CD4-positive, alpha-beta T cell treated with Interleukin-4 for 1 hour (primary cell): ENCODE data around the gene ADORA1.

ENCODE experiments used
- DNase-seq, 2 donors: peaks; one replicate each; pipeline ENCODE4 v3.0.0-alpha.2; 2020 to 2022

Gene ADORA1

DNA sequence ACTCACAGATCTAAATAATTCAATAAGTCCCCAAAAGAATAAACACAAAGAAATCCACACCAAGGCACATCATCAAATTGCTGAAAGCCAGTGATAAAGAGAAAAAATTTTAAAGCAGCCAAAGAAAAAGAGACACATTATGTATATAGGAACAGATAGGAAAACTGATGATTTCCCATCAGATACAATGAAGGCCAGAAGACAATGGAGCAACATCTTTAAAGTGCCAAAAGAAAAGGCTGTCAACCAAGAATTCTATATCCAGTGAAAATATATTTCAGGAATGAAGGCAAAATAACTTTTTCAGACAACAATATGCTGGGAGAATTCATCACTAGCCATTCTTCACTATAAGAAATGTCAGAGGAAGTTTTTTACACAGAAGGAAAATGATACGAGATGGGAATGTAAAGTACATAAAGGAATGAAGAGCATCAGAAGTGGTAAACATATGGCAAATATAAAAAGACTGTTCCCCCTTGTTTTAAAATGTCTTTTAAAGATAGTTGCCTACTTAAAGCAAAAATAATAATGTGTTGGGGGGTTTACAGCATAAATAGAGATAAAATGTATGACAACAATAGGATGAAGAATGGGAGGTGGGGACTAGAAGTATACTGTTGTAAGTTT lies 32.4 kb upstream of the ADORA1 start:
- no peak for DNase-seq

- no peak for DNase-seq
Observed at GRCh38 chr1:203096566-203096965, 31.0 kb upstream of the ADORA1 start.

DNA sequence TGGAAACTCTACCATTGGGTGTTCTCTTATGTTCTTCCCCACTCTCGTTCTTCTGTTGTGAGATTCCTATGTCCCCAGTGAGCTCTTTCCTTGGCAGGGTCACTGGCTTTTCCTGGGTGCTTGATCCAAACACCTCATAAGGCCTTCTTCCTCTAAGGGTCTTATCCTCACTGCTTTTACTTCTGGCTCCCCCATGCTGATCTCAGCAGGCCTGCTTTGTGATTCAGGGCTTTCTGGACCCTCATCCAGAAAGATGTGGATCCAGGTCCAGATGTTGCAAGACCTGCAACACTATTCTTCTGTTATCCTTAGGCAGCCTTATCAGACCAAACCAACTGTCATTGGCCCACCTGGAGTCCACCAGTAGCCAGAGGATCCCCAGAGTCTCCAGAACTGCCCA lies 30.5 kb upstream of the ADORA1 start:
- no peak for DNase-seq

DNA sequence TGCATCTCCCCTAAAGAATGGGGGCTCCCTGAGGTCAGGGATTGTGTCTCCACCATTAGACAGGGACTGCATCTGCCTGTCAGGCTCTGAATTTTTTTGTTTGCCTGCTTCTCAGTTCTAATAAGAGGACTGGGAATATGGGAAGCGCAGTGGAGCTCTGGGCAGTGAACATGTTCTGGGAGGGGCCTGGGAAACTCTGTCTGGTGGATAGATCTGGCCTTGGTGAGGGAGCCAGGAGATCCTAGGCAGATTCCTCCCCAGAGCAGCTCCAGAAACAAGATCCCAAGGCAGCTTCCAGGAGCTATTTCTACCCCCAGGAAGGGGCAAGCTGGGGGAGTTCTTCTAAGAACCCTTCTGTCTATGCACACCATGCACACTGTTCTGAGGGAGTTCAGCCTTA lies 29.1 kb upstream of the ADORA1 start:
- DNase-seq, result no peak

- no peak for DNase-seq
Observed at GRCh38 chr1:203098914-203099520, 28.5 kb upstream of the ADORA1 start.

- no peak for DNase-seq
Observed at GRCh38 chr1:203099805-203100515, 27.6 kb upstream of the ADORA1 start.

DNA sequence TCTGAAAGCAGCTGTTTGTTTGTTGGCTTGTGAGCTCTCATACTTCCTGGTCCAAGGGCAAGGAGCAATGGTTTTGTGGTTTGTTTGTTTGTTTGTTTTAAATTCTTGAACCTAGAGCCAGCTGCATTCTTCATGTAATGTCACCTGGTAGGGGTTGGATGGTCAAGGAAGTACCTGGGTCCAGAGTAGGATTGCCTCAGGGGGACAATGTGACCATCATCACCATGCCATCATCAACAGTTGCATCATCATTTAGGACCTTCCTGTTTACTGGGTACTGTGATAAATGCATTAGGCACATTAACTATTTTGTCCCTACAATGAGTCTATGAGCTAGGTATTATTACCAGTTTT lies 27.0 kb upstream of the ADORA1 start:
- no peak for DNase-seq

DNA sequence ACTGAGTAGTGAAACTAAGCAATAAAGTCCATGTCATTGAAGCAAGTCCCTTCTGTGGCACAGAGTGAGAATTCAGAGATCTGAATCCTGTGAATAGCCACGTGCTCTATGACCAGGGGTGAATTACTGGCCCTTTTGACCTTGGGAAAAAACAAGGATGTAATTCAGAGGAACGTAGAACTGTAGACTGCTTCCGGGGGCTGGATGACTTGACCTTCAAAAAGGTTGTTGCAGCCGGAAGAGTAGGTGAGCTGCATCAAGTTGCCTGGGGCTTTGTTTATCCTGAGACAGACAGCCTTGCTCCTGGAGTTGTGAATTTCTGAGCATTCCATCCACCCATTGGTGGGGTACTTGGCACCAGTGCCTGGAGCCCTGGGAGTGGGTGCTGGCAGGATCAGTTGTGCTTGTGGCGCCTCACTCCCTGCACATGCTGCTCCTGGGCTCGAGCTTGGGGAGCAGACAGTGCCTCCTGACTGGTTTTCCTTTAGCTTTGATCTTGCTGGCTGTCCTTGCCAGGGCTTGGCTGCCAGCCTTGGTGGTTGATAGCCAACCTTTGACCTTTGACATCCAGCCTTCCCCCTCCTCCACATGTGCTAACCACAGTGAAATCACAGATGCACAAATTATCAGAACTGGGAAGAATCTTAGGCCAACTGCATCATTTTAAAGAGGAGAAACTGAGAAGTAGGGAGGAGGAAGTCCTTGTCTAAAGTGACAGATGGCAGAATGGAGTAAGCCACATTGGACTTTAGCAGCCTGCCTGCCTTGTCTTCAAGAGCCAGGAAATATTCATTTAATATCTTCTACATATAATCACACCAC lies 25.5 kb upstream of the ADORA1 start:
- no peak for DNase-seq

DNA sequence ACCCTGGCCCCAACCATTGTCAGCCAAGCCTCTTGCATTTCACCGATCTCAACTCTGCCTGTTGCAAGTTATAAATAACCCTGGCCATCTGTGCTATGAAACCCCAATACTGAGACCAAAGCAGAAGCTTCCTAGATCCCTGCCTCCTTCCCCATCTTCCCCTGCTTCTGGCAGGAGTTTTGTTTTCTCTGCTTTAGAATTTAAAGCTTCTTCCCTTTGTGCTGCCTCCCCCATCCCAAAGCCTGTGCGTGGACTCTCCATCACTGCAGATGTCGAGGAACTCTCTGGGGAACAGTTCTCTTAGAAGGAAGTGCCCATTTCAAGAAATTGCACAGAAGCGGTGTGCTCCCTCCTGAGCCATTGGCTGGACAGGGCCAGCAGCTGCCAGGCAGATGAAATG lies 24.3 kb upstream of the ADORA1 start:
- DNase-seq, result no peak

GRCh38 chr1:203103829-203104495 lies 23.6 kb upstream of the ADORA1 start:
- DNase-seq, result no peak

DNA sequence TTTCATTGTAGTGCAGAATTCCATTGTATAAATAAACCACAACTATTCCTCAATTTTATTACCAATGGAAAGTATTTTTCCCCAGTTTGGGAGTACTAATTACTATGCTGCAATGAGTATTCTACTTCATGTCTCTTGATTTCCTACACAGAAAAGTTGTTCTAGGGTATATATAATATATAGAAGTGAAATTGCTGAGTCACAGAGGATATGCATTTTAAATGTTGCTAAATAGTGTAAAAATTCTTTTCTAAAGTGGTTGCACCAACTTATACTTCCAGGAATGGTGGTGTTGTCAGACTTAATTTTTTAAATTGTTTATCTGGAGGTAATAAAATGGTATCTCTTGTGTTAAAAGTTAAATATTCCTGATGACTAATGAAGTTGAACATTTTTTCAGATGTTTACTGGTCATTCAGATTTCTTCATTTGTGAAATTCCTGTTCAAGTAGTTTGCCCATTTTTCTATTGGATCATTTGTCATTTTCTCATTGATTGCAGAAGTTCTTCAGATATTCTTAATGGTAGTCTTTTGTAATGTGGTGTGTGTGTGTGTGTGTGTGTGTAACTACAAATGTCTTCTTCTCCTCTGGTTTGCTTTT lies 22.6 kb upstream of the ADORA1 start:
- no peak for DNase-seq

DNA sequence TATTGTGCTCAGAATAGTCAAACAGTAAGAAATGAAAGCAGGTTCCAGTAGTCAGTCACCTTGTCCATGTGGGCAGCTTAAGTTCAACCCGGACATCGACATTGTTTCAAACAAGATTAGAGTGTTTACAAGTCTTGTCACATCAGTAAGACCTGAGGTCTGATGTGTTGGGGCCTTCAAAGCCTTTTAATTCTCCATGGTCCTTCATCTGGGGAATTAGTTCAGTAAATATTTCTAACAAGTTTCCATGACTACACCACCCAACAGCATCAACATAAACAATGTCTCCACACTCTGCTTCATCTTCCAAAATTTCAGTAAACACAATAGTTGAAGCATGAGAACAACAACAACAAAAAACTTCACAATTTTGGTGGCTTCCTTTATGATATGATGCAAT lies 15.1 kb upstream of the ADORA1 start:
- DNase-seq, result no peak

- DNase-seq, result no peak
Observed at GRCh38 chr1:203113308-203113707, 14.2 kb upstream of the ADORA1 start.

DNA sequence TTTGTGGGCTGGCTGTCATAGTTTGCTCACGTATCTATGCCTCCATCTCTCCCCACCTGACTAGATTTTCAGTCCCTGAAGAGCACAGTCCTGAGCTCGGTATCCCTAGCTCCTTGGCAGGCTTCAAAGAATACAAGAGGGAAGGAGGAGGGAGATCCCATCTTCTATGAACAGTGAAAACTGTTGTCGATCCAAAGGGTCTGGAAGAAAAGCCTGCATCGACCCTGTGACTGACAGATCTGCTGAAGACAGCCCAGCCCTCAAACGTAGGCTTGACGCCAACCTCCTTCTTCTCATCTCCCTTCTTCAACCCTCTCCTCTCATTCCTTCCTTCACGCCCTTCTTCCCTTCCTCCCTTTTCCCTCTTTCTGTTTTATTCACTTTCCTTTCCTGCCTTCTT lies 13.3 kb upstream of the ADORA1 start:
- no peak for DNase-seq

DNA sequence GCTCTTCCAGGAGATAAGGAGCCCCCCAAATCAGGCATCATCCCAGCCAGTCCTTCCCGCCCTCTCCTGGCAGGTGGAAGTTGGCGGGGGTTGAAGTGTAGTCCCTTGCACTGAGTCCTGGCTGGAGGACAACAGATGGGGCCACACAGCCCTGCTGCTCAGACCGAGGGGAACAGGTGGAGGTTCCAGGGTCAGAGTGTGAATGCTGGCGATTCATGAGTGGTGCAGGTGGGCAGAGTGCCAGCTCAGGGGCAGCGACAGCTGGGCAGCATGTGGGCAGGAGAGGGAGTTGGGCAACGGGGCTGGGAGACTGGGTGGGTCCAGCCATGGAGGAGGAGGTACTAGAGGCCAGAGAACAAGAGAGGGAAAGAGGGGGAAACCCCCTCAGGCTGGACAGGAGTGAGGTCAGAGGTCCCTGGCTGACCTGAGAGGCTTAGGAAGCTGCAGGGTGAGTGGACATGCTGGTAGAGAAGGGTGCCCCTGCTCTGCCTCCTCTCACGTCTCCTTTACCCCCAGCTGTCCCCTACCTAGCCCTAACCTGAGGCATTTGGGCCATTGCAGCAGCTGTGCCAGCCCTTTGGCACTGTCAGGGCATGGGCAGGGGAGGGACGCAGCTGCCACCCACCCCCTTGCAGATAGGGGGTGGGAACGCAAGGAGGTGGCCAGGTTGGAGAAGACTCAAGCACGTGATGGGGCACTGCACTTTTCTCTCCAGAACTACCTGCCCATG lies 11.3 kb upstream of the ADORA1 start:
- DNase-seq, result no peak

- peak in 1 of 2 donors; percentile 8 for DNase-seq
Observed at GRCh38 chr1:203117611-203118575, 9.6 kb upstream of the ADORA1 start.

DNA sequence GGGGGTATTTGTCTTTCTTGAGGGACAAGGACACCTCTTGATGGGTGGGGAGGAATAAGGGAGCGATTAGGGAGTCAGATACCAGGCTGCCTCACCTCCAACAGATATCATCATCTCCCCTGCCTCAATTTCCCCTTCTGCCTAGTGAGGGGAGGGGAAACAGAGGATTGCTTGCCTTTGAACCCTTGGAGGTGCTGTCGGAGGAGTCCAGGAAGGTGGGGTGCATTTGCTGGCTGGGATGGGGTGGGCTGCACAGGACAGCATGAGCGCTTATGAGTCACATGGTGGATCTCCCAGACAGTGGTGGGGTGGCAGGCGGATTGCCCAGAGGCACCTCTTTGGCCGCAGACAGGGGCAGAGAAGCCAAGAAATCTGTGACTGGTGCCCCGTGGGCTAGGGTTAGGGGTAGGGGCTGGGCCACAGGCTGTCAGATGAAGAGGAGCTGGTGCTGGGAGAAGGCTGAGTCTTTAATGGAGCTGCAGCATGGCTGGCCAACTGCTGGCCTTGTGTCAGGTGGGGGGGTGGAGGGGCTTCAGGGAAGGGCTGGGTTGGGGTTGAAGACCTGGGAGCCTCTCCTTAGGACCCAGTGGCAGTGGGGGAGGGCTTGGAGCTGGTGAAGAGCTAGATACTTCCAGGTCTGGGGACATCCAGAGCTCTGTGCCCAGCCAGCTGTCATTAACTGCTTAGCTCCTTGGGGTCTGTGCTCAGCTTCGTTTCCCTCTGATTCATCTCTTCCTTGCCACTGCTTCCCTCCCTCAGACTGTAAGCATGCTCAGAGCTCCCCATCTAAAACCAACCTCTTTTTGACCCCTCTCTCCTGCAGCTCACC lies 7.0 kb upstream of the ADORA1 start:
- no peak for DNase-seq

DNA sequence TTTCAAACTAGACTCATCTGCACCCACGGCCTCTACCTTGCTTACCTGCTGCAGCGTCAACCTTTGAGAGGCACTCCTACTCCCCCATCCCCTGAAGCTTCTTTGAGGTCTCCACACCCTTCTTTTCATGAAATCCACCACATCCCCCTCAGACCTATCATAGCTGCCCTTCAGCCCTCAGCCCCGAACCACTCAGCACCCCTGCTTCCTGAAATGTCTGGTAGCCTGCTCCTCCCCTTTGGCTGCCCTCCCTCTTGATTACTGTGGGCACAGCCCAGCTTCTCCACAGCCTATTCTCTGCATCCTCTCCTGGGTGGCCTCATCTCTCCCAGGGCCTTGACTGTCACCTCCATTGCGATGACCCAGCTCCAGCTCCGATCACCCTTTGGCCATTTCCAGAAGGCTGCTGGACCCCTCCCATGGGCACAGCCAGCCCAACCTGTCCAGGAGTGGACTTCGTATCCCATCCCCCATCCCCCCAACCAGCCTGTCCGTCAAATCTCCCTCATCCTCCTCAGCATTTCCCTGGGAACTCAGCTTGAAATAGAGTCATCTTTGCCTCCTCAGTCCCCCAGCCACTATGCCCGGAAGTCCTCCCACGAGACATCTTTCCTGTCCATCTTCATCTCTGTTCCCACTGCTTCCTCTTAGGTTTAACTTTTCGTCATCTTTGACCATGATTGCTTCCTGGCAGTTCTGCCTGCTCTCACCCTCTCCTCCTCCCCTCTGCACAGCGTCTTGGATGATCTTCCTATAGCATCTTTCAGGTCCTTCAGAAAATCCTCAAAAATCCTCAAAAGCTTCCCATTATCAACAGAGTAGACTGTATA lies 6.1 kb upstream of the ADORA1 start:
- no peak for DNase-seq

DNA sequence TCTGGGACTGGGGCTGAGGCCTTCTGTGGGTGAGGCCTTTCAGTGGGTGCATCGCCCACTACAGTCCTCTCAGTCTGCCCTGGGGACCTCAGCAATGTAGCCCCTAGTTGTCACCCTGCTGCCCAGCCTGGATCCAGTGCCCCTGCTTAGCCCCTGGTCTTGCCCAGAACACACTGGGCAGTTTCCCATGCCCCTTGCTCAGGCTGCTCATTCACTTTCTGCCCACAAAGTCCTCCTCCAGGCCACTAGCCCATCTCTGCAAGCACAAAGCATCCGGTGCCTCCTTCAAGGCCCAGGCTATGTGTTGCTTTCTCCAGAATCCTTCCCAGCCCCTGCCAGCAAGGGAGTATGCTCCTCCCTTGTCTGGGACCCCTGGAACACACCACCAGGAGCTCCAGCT lies 5.4 kb upstream of the ADORA1 start:
- no peak for DNase-seq
